ENCODE data around the gene TBC1D12.
A peak's percentile ranks its signal among the peaks of the same experiment; 100 is the strongest.
"Not testable (repeated sequence)": the region's sequence is repeated elsewhere in the genome, so short reads cannot be mapped to it uniquely, and the experiment has no call there.

TBC1D12 gene

GRCh38 chr10:94370501-94370900 lies 31.8 kb upstream of the TBC1D12 start:
- no peaks in the 10 kb centered on the region for H3K4me1 ChIP-seq (ENCODE audit: control insufficient read depth, insufficient read depth, low read length)
- H3K27me3 ChIP-seq (ENCODE audit: control insufficient read depth, insufficient read depth, low read length): no peaks in the 10 kb centered on the region
- H3K27ac ChIP-seq (ENCODE audit: low read depth, low read length): no peak overlapping the region
- H3K9me3 ChIP-seq (ENCODE audit: control insufficient read depth, insufficient read depth, low read length): no peaks in the 10 kb centered on the region
- H3K9ac ChIP-seq (ENCODE audit: low read depth, low read length): no peak overlapping the region
- H3K36me3 ChIP-seq (ENCODE audit: control insufficient read depth, insufficient read depth, low read length): no peaks in the 10 kb centered on the region
- H3K4me3 ChIP-seq (ENCODE audit: low read depth, low read length): no peak overlapping the region

- Histone ChIP-seq H3K4me3 (ENCODE audit: low read depth, low read length) (no peak overlapping the region), H3K9me3 (ENCODE audit: control insufficient read depth, insufficient read depth, low read length) (no peaks in the 10 kb centered on the region), H3K4me1 (ENCODE audit: control insufficient read depth, insufficient read depth, low read length) (no peaks in the 10 kb centered on the region), H3K27ac (ENCODE audit: low read depth, low read length) (no peak overlapping the region), H3K27me3 (ENCODE audit: control insufficient read depth, insufficient read depth, low read length) (no peaks in the 10 kb centered on the region), H3K9ac (ENCODE audit: low read depth, low read length) (no peak overlapping the region), H3K36me3 (ENCODE audit: control insufficient read depth, insufficient read depth, low read length) (no peaks in the 10 kb centered on the region)
Measured at GRCh38 chr10:94375374-94375773, 27.0 kb upstream of the TBC1D12 start.

- H3K36me3 ChIP-seq (ENCODE audit: control insufficient read depth, insufficient read depth, low read length): no peaks in the 10 kb centered on the region
- no peak overlapping the region for H3K4me3 ChIP-seq (ENCODE audit: low read depth, low read length)
- no peak overlapping the region for H3K27ac ChIP-seq (ENCODE audit: low read depth, low read length)
- no peaks in the 10 kb centered on the region for H3K9me3 ChIP-seq (ENCODE audit: control insufficient read depth, insufficient read depth, low read length)
- no peak overlapping the region for H3K9ac ChIP-seq (ENCODE audit: low read depth, low read length)
- H3K27me3 ChIP-seq (ENCODE audit: control insufficient read depth, insufficient read depth, low read length): no peaks in the 10 kb centered on the region
- H3K4me1 ChIP-seq (ENCODE audit: control insufficient read depth, insufficient read depth, low read length): no peaks in the 10 kb centered on the region
Measured at GRCh38 chr10:94376865-94377264, 25.5 kb upstream of the TBC1D12 start.

- no peak overlapping the region for H3K4me3 ChIP-seq (ENCODE audit: low read depth, low read length)
- no peaks in the 10 kb centered on the region for H3K27me3 ChIP-seq (ENCODE audit: control insufficient read depth, insufficient read depth, low read length)
- H3K36me3 ChIP-seq (ENCODE audit: control insufficient read depth, insufficient read depth, low read length): no peaks in the 10 kb centered on the region
- no peak overlapping the region for H3K9ac ChIP-seq (ENCODE audit: low read depth, low read length)
- H3K4me1 ChIP-seq (ENCODE audit: control insufficient read depth, insufficient read depth, low read length): no peaks in the 10 kb centered on the region
- no peaks in the 10 kb centered on the region for H3K9me3 ChIP-seq (ENCODE audit: control insufficient read depth, insufficient read depth, low read length)
- H3K27ac ChIP-seq (ENCODE audit: low read depth, low read length): no peak overlapping the region
Measured at GRCh38 chr10:94383530-94383929, 18.8 kb upstream of the TBC1D12 start.

GRCh38 chr10:94385733-94386132 lies 16.6 kb upstream of the TBC1D12 start:
- H3K36me3 ChIP-seq (ENCODE audit: control insufficient read depth, insufficient read depth, low read length); H3K4me3 ChIP-seq (ENCODE audit: low read depth, low read length); H3K9me3 ChIP-seq (ENCODE audit: control insufficient read depth, insufficient read depth, low read length); H3K27me3 ChIP-seq (ENCODE audit: control insufficient read depth, insufficient read depth, low read length); H3K9ac ChIP-seq (ENCODE audit: low read depth, low read length); H3K4me1 ChIP-seq (ENCODE audit: control insufficient read depth, insufficient read depth, low read length); H3K27ac ChIP-seq (ENCODE audit: low read depth, low read length): not testable (repeated sequence)

- H3K27ac ChIP-seq (ENCODE audit: low read depth, low read length); H3K27me3 ChIP-seq (ENCODE audit: control insufficient read depth, insufficient read depth, low read length); H3K9ac ChIP-seq (ENCODE audit: low read depth, low read length); H3K9me3 ChIP-seq (ENCODE audit: control insufficient read depth, insufficient read depth, low read length); H3K36me3 ChIP-seq (ENCODE audit: control insufficient read depth, insufficient read depth, low read length); H3K4me3 ChIP-seq (ENCODE audit: low read depth, low read length); H3K4me1 ChIP-seq (ENCODE audit: control insufficient read depth, insufficient read depth, low read length): not testable (repeated sequence)
Measured at GRCh38 chr10:94392117-94392516, 10.2 kb upstream of the TBC1D12 start.

GRCh38 chr10:94397549-94398370 lies 4.6 kb upstream of the TBC1D12 start:
- H3K36me3 ChIP-seq (ENCODE audit: control insufficient read depth, insufficient read depth, low read length): no peaks in the 10 kb centered on the region
- H3K4me1 ChIP-seq (ENCODE audit: control insufficient read depth, insufficient read depth, low read length): no peaks in the 10 kb centered on the region
- no peak overlapping the region for H3K27ac ChIP-seq (ENCODE audit: low read depth, low read length)
- H3K9ac ChIP-seq (ENCODE audit: low read depth, low read length): no peak overlapping the region
- H3K27me3 ChIP-seq (ENCODE audit: control insufficient read depth, insufficient read depth, low read length): peaks cover 2% of the 10 kb centered on the region
- no peak overlapping the region for H3K4me3 ChIP-seq (ENCODE audit: low read depth, low read length)
- H3K9me3 ChIP-seq (ENCODE audit: control insufficient read depth, insufficient read depth, low read length): no peaks in the 10 kb centered on the region

GRCh38 chr10:94398762-94399161 lies 3.6 kb upstream of the TBC1D12 start:
- Histone ChIP-seq H3K4me1 (ENCODE audit: control insufficient read depth, insufficient read depth, low read length) (no peaks in the 10 kb centered on the region), H3K4me3 (ENCODE audit: low read depth, low read length) (no peak overlapping the region), H3K9ac (ENCODE audit: low read depth, low read length) (no peak overlapping the region), H3K27ac (ENCODE audit: low read depth, low read length) (no peak overlapping the region), H3K9me3 (ENCODE audit: control insufficient read depth, insufficient read depth, low read length) (no peaks in the 10 kb centered on the region), H3K27me3 (ENCODE audit: control insufficient read depth, insufficient read depth, low read length) (peaks cover 12% of the 10 kb centered on the region), H3K36me3 (ENCODE audit: control insufficient read depth, insufficient read depth, low read length) (no peaks in the 10 kb centered on the region)

GRCh38 chr10:94402843-94403379 lies 570 bp downstream of the TBC1D12 start:
- Histone ChIP-seq H3K9ac (ENCODE audit: low read depth, low read length) (peak overlapping the region; percentile 44; the same call in 1 of the 2 replicates), H3K36me3 (ENCODE audit: control insufficient read depth, insufficient read depth, low read length) (no peaks in the 10 kb centered on the region), H3K27ac (ENCODE audit: low read depth, low read length) (peak overlapping the region; percentile 42), H3K9me3 (ENCODE audit: control insufficient read depth, insufficient read depth, low read length) (no peaks in the 10 kb centered on the region), H3K4me3 (ENCODE audit: low read depth, low read length) (peak overlapping the region; percentile 84), H3K27me3 (ENCODE audit: control insufficient read depth, insufficient read depth, low read length) (peaks cover 31% of the 10 kb centered on the region), H3K4me1 (ENCODE audit: control insufficient read depth, insufficient read depth, low read length) (no peaks in the 10 kb centered on the region)

- Histone ChIP-seq H3K9ac (ENCODE audit: low read depth, low read length) (no peak overlapping the region), H3K9me3 (ENCODE audit: control insufficient read depth, insufficient read depth, low read length) (no peaks in the 10 kb centered on the region), H3K27me3 (ENCODE audit: control insufficient read depth, insufficient read depth, low read length) (peaks cover 31% of the 10 kb centered on the region), H3K36me3 (ENCODE audit: control insufficient read depth, insufficient read depth, low read length) (no peaks in the 10 kb centered on the region), H3K4me3 (ENCODE audit: low read depth, low read length) (peak overlapping the region; percentile 84), H3K27ac (ENCODE audit: low read depth, low read length) (no peak overlapping the region), H3K4me1 (ENCODE audit: control insufficient read depth, insufficient read depth, low read length) (no peaks in the 10 kb centered on the region)
Measured at GRCh38 chr10:94403380-94404213, 1.3 kb downstream of the TBC1D12 start.

GRCh38 chr10:94405406-94405805 lies 3.1 kb downstream of the TBC1D12 start:
- Histone ChIP-seq H3K4me3 (ENCODE audit: low read depth, low read length) (no peak overlapping the region), H3K36me3 (ENCODE audit: control insufficient read depth, insufficient read depth, low read length) (no peaks in the 10 kb centered on the region), H3K27me3 (ENCODE audit: control insufficient read depth, insufficient read depth, low read length) (peaks cover 31% of the 10 kb centered on the region), H3K9ac (ENCODE audit: low read depth, low read length) (no peak overlapping the region), H3K27ac (ENCODE audit: low read depth, low read length) (no peak overlapping the region), H3K9me3 (ENCODE audit: control insufficient read depth, insufficient read depth, low read length) (no peaks in the 10 kb centered on the region), H3K4me1 (ENCODE audit: control insufficient read depth, insufficient read depth, low read length) (no peaks in the 10 kb centered on the region)
